Testis (tissue), 2 donors: Measurements from ENCODE around the gene STYXL1.

Experiments used
- POLR2A ChIP-seq: fragments of 450-650 bp; IDR thresholded peaks from one replicate; pipeline ENCODE4 v1.6.1; 2017; ENCODE audit warnings: antibody characterized with exemption, mild to moderate bottlenecking, moderate library complexity
- TF ChIP-seq, protein P1 (sequence below), 3 experiments: fragments of 450-650 bp in 2 of 3; fragments of 200-600 bp in 1 of 3; sonication (generic) in 1 of 3; IDR thresholded peaks; one replicate each; pipeline ENCODE4 v1.5.1; 2016 to 2019; ENCODE audit warnings: antibody characterized with exemption in 3 of 3, mild to moderate bottlenecking in 2 of 3, moderate library complexity in 1 of 3

DNA sequence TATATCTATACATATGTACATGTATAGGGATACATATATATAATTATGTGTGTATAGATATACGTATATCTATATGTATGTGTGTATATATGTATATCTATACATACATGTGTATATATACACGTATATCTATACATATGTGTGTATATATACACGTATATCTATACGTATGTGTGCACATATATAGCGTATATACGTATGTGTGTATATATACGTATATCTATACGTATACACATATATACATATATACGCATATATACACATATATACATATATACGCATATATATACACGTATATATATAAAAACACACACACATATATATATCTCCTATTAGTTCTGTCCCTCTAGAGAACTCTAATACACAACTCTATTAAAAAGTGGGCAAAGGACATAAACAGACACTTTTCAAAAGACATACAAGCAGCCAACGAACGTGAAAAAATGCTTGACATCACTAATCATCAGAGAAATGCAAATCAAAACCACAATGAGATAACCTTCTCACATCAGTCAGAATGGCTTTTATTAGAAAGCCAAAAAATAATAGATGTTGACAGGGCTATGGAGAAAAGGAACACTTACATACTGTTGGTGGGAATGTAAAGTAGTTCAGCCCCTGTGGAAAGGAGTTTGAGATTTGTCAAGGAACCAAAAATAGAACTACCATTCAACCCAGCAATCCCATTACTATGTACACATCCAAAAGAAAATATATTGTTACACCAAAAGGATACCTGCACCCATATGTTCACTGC, 31.4 kb downstream of the STYXL1 start:
- TF ChIP-seq, protein P1, sequence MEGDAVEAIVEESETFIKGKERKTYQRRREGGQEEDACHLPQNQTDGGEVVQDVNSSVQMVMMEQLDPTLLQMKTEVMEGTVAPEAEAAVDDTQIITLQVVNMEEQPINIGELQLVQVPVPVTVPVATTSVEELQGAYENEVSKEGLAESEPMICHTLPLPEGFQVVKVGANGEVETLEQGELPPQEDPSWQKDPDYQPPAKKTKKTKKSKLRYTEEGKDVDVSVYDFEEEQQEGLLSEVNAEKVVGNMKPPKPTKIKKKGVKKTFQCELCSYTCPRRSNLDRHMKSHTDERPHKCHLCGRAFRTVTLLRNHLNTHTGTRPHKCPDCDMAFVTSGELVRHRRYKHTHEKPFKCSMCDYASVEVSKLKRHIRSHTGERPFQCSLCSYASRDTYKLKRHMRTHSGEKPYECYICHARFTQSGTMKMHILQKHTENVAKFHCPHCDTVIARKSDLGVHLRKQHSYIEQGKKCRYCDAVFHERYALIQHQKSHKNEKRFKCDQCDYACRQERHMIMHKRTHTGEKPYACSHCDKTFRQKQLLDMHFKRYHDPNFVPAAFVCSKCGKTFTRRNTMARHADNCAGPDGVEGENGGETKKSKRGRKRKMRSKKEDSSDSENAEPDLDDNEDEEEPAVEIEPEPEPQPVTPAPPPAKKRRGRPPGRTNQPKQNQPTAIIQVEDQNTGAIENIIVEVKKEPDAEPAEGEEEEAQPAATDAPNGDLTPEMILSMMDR (IDR thresholded peaks at IDR 0.05), result no peak
- no peak for TF ChIP-seq POLR2A
